Activated CD8-positive, alpha-beta memory T cell treated with anti-CD3 and anti-CD28 coated beads for 1 hour (primary cell): ENCODE measurements around the gene PDLIM4.

Experiments used
- DNase-seq, 2 donors: peaks; one replicate each; pipeline ENCODE4 v3.0.0-alpha.2; 2020; ENCODE audit warnings: low read depth in 1 of 2; ENCODE audit errors: extremely low read depth in 1 of 2

The PDLIM4 gene, protein sequence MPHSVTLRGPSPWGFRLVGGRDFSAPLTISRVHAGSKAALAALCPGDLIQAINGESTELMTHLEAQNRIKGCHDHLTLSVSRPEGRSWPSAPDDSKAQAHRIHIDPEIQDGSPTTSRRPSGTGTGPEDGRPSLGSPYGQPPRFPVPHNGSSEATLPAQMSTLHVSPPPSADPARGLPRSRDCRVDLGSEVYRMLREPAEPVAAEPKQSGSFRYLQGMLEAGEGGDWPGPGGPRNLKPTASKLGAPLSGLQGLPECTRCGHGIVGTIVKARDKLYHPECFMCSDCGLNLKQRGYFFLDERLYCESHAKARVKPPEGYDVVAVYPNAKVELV

DNA sequence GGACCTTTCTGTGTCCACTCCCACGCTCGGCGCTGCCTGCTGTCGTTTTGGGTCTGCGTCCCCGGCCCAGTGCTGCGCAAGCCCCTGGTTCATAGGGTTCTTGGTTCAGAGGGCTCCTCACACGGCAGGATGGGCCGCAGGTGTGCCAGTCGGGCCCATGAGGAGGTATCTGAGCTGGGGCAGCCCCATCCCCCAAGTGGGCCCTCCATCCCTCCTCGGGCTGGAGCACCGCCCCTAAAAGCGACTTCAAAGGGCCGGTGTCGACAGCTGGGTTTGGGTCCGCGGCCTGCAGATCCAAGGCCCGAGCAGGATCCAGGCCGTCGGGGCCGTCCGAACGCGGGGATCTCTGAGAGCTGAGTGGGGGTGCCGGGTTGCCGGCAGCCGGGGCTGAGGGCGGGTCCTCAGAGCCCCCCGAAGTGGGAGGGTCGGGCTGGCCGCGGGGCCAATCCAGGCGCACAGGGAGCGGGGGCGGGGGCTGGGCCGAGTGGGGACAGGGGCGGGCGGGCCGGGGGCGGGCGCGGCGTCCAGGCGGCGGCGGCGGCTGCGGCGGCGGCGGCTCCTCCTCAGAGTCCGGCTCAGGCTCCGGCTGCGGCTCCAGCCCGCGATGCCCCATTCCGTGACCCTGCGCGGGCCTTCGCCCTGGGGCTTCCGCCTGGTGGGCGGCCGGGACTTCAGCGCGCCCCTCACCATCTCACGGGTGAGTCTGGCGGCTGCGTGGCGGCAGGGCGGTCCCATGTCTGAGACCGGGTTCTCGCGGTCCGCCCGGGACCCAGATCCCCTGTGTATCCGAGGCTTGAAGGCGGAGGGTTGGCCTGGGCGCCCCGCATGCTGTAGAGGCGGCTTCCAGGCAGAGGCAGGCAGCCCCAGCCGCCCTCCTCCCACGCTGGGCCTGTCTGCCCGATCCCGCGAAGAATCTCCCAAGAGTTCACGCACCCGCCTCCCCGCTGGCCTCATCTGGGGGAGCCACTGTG lies at the start of gene PDLIM4:
Gene PDLIM4, plus strand, starts transcription at position 566 of the 971 bp plus-strand sequence. Its CDS starts 39 bp downstream, at position 605.
- no peak for DNase-seq

- DNase-seq = no peak
Measured at GRCh38 chr5:132207778-132208177, 49.7 kb upstream of the PDLIM4 start.

- no peak for DNase-seq
Measured at GRCh38 chr5:132209131-132209530, 48.4 kb upstream of the PDLIM4 start.

GRCh38 chr5:132209901-132210545 lies 47.5 kb upstream of the PDLIM4 start:
- no peak for DNase-seq

DNA sequence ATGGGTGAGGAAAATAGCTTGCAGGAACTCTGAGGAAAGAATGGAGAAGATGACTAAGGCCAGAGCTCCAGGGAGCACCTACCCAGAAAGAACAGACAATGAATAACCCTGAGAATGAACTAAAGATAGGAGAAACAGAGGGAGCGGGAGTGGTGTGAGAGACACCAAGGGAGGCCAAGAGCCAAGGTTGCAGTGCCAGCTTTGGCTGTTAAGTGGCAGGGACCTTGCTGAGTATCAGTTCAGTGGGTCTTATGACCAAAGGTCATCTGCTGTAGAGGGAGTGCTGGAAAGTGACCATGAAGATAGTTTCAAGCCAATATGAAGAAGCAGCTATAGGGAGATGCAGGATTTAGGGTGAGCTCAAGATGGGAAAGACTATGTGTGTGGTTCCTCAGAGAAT lies 46.6 kb upstream of the PDLIM4 start:
- DNase-seq = no peak

DNA sequence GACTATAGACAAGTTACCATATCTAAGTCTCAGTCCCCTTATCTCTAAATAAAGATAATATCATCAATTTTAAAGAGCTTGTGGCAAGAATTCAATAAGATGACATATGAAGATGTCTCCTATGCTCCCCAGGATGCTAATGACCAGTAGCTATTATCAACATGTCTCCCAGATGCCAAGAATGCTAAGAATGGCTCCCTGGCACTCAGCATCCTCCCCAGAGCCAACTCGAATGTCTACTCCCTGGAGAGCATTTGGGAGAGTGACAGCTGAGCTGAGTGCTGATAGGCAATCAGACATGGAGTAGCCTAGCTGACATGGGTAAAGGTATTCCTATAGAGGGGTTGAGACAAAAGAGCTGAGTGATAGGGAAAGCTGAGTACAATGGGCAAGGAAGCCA lies 45.7 kb upstream of the PDLIM4 start:
- no peak for DNase-seq

- DNase-seq = no peak
Measured at GRCh38 chr5:132213666-132214065, 43.8 kb upstream of the PDLIM4 start.

DNA sequence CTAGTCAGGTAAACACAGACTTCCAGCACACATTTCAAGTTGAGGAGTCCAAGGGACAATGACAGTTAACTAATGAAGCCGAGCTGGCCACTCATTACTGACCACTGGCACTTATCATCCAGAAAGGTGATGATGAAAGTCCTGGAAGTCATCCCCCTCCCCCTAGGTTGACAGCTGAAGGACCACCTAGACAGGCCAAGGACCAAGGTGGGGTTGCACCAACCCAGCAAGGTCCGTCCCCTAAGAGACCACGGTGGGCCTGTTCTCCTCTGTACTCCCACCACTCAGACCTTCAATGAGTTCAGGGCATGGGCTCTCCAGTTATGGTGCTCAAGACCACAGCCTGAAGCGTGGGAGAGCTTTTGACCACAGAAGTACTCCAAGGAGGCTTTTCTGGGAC lies 43.0 kb upstream of the PDLIM4 start:
- DNase-seq = no peak

DNA sequence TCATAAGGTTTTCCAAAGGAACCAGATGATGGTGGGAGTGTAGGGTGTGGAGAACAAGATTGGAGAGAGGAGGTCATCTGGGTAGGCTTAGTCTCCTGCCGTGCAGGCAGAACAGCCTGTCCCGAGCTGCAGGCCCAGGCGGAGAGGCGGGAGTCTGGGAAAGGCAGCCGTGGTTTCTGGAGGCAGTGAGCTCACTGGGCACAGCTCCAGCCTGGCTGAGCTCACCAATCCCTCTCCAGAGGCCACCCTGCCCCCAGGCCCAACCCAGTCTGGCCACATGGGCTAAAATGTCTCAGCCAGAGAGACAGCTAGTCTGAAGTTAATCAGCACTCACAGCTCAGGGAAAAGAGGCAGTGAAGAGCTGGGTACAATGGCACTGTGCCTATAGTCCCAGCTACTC lies 42.2 kb upstream of the PDLIM4 start:
- DNase-seq = no peak

DNA sequence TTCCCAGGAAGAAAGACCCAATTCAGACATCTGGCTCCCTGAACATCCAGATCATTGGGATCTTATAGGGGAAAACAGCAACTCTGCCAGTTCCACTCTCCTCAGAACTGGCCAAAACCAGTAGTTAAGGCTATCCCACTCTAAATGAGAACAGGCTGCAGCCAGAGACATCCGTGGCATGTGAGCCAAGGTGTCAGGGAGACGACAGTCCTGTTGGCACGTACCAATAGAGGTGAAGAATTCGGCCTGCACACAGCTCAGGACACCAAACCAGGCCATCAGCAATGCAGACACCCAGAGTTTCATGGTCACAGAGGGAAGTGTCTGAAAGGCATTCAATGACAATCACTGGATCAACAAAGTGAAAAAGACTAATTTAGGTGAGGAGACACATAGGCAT lies 39.2 kb upstream of the PDLIM4 start:
- no peak for DNase-seq

- DNase-seq = no peak
Measured at GRCh38 chr5:132219289-132219970, 38.1 kb upstream of the PDLIM4 start.

DNA sequence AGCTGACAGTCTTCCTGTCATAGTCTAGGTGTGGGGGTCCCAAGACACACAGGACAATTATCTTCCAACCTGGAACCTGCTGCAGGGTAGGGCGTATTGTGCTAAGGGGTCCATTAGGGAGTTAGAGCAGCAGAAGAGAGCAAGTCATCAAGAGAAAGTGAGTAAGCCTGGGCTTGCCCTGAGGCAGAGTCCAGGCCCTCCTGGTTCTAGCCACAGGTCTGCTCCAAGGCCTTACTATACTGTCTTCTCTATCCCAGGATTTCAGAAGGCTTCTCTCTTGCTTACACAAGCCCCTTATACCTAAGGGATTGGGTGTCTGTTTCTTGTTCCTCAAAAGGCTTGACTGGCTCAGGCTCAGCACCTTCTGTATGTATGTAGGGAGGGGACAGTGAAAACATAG lies 37.5 kb upstream of the PDLIM4 start:
- no peak for DNase-seq

GRCh38 chr5:132220491-132220890 lies 37.0 kb upstream of the PDLIM4 start:
- DNase-seq = no peak

DNA sequence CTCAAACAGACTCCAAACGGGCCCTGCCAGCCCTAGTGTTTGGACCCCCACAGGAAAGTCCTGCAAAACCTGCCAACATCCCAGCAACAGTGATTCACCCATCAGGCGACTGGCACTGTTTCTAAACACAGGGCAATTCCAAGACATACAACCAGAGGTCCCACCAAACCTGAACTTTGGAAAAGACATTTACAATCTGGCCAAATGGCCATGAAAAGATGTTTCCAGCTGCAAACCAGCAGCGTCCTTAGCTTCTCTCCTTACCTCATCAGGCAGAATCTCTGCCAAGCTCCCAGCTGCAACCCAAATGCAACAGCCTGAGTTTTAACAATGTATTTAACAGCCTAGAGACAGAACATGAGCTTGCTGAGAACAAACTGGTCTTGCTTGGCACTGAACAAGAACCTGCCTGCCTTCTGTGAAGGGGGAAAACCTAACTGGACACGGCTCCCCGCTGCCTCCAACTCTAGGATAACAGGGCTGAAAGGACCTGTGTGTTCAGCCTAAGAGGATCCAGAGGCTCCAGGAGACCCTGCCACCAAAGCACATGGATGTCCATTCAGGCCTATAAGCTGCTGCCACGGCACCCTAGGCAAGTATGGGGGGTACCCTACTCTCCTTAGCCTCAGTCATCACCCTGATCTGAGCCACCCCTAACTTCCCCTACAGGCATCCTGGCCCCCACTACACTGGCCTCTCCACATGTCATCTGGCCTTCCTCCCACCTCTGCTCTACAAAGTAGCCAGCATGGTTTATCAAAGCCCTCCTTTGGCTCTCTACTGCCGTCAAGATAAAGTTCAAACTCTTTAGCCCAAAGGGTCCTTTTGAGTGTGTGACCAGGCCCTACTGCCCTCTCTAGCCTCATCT lies 35.5 kb upstream of the PDLIM4 start:
- DNase-seq = no peak

GRCh38 chr5:132222649-132223038 lies 34.9 kb upstream of the PDLIM4 start:
- no peak for DNase-seq

GRCh38 chr5:132223861-132224260 lies 33.6 kb upstream of the PDLIM4 start:
- no peak for DNase-seq

GRCh38 chr5:132224716-132225115 lies 32.8 kb upstream of the PDLIM4 start:
- no peak for DNase-seq

DNA sequence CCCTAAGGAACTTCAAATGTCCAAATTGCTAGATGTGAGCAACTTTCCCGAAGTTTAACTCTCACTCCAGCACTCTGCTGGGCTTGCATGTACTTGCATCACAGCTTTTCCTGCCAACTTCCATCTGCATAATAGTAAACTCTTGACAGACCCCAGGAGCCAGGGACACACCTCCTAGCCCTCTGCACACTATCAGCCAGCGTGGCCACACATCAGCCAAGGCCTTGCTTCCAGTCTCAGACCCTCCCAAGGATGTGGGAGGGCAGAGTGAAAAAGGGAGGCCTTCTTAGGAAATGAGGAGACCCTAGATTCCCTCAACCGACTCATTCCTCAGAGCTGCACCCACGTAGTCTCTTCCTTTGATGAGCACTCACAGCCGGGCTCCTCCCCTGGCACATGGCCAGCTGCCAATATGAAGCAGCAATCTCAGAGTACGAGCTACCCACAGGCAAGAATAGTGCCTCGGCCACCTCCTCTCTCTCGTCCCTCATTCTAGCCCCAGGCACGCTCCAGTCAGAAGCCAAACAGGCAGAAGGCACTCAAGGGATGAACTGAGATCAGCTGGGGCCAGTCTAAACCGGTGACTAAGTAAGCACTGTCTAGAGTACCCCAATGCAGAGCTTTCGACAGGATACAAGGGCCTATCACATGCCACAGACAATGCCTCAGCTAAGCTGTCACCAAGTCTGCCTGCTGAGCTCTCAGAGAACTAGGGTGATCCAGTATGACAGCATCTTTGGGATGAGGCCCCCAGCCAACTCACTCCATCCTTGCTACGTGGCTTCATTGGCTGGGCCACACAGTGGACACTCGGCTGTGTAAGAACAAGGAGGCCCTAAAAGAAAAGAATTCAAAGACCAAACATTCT lies 32.1 kb upstream of the PDLIM4 start:
- DNase-seq = no peak
